ENCODE data around the gene AGT.

AGT gene

DNA sequence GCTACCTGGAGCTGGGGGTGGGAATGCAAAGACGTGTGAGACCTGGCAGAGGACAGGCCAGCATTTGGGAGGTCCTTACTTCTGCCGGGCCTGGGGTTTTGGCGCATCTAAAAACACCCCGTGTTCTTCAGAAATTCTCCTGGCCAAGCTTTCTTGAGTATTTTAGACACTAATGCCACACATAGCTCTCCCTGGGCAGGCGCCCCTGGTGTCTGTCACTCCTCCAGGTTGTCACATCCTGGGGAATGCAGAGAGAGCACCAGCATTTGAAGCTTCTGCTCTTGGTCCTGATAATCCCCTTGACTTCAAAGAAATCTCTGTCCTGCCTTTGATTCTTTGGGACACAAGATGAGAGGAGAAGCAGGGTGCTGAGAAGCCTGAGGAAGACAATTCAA lies 39.3 kb upstream of the AGT start:
- Histone ChIP-seq H3K9ac (ENCODE audit: low read depth in 1 of 2, low read length in 2 of 2) (peak overlapping the region; percentile 47 to 61), H3K4me3 (ENCODE audit: low read length in 2 of 2) (peak overlapping the region in 1 of 2 donors; percentile 47), H3K27ac (ENCODE audit: low read depth in 2 of 2, low read length in 2 of 2) (peak overlapping the region; percentile 80 to 91)

GRCh38 chr1:230752407-230752806 lies 38.5 kb upstream of the AGT start:
- Histone ChIP-seq H3K4me3 (ENCODE audit: low read length in 2 of 2) (peak overlapping the region; percentile 1 to 47), H3K4me1 (ENCODE audit: control insufficient read depth in 2 of 2, insufficient read depth in 2 of 2, low read length in 2 of 2) (peaks cover 25 to 60% of the 10 kb centered on the region in 2 donors), H3K27ac (ENCODE audit: low read depth in 2 of 2, low read length in 2 of 2) (peak overlapping the region; percentile 80 to 91), H3K36me3 (ENCODE audit: control insufficient read depth in 2 of 2, insufficient read depth in 2 of 2, low read length in 2 of 2) (no peaks in the 10 kb centered on the region), H3K9ac (ENCODE audit: low read depth in 1 of 2, low read length in 2 of 2) (peak overlapping the region; percentile 41 to 61), H3K9me3 (ENCODE audit: control insufficient read depth in 2 of 2, low read length in 2 of 2) (no peaks in the 10 kb centered on the region), H3K27me3 (ENCODE audit: control insufficient read depth in 2 of 2, insufficient read depth in 2 of 2, low read length in 2 of 2) (no peaks in the 10 kb centered on the region)

More for the DNA sequence above, 39.3 kb upstream of the AGT start:
- H3K4me1 ChIP-seq (ENCODE audit: control insufficient read depth in 2 of 2, insufficient read depth in 2 of 2, low read length in 2 of 2): peaks cover 25 to 54% of the 10 kb centered on the region in 2 donors
- H3K27me3 ChIP-seq (ENCODE audit: control insufficient read depth in 2 of 2, insufficient read depth in 2 of 2, low read length in 2 of 2): no peaks in the 10 kb centered on the region
- H3K9me3 ChIP-seq (ENCODE audit: control insufficient read depth in 2 of 2, low read length in 2 of 2): no peaks in the 10 kb centered on the region
- no peaks in the 10 kb centered on the region for H3K36me3 ChIP-seq (ENCODE audit: control insufficient read depth in 2 of 2, insufficient read depth in 2 of 2, low read length in 2 of 2)

DNA sequence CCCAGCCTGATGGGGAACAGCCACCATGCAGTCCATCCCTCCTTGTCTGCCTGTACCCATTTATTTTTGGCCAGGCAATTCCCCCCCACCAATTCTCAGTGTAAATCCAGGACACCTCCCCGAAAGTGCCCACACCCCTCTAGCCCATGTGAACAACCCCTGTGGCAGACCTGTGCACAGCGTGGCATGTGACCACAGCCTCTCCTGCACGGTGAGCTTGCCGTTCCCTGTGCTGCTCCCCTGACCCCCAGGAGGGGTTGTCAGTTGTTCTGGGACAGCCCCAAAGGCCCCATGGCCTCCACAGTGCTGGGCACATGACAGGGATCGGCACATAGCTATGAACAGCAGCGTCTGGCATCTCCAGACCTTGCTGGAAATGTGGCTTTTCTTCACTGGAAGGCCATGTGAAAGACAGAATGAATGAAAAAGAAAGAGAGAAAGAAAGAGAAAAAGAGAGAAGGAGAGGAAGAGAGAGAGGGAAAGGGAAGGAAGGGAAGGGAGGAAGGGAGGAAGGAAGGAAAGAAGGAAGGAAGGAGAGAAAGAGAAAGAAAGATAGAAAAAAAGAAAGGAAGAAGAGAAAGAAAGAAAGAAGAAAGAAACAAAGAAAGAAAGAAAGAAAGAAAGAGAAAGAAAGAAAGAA lies 37.2 kb upstream of the AGT start:
- Histone ChIP-seq H3K9ac (ENCODE audit: low read depth in 1 of 2, low read length in 2 of 2) (peak overlapping the region; percentile 52 to 74), H3K9me3 (ENCODE audit: control insufficient read depth in 2 of 2, low read length in 2 of 2) (no peaks in the 10 kb centered on the region), H3K36me3 (ENCODE audit: control insufficient read depth in 2 of 2, insufficient read depth in 2 of 2, low read length in 2 of 2) (no peaks in the 10 kb centered on the region), H3K27me3 (ENCODE audit: control insufficient read depth in 2 of 2, insufficient read depth in 2 of 2, low read length in 2 of 2) (no peaks in the 10 kb centered on the region), H3K27ac (ENCODE audit: low read depth in 2 of 2, low read length in 2 of 2) (peak overlapping the region; percentile 87 to 91), H3K4me3 (ENCODE audit: low read length in 2 of 2) (peak overlapping the region in 1 of 2 donors; percentile 49), H3K4me1 (ENCODE audit: control insufficient read depth in 2 of 2, insufficient read depth in 2 of 2, low read length in 2 of 2) (peaks cover 25 to 70% of the 10 kb centered on the region in 2 donors)

DNA sequence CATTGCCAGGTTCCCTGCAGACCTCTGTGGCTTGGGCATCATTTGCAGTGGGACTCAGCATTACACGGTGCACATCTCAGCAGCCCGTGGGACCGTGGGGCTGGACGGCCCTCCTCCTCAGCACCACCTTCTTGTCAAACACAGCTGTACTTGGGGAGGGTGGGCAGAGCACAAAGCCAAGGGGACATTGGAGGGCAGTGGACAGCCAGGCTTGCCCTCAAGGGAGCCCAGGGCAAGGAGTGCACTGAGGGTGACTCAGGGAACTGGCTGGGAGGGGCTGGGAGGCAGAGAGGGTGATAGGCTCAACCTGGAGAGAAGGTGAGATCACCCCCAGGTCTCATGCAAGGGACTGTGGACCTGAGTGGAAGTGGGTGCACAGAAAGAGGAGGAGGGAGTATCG lies 36.7 kb upstream of the AGT start:
- H3K9ac ChIP-seq (ENCODE audit: low read depth in 1 of 2, low read length in 2 of 2): peak overlapping the region in 1 of 2 donors; percentile 74
- H3K27ac ChIP-seq (ENCODE audit: low read depth in 2 of 2, low read length in 2 of 2): peak overlapping the region; percentile 87 to 91
- peak overlapping the region in 1 of 2 donors; percentile 49 for H3K4me3 ChIP-seq (ENCODE audit: low read length in 2 of 2)
- H3K4me1 ChIP-seq (ENCODE audit: control insufficient read depth in 2 of 2, insufficient read depth in 2 of 2, low read length in 2 of 2): peaks cover 25 to 70% of the 10 kb centered on the region in 2 donors
- H3K27me3 ChIP-seq (ENCODE audit: control insufficient read depth in 2 of 2, insufficient read depth in 2 of 2, low read length in 2 of 2): no peaks in the 10 kb centered on the region
- no peaks in the 10 kb centered on the region for H3K36me3 ChIP-seq (ENCODE audit: control insufficient read depth in 2 of 2, insufficient read depth in 2 of 2, low read length in 2 of 2)
- H3K9me3 ChIP-seq (ENCODE audit: control insufficient read depth in 2 of 2, low read length in 2 of 2): no peaks in the 10 kb centered on the region

DNA sequence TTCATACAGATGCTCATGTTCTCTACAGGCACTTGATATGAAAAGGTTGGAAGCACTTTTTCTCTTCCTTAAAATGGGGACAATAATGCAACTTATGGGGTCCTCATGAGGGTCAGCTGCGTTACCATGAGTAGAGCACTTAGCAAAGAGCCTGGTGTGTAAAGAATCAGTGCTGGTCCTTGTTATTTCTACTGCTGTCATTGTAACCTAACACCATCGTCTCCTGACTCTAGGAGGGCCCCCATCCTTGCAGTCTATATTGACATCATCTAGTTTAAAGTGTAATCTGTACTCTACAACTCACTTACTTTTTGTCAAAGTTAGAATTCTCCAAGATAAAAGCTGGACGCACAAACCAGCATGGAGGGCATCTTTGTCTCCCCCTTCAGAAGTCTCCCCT lies 35.7 kb upstream of the AGT start:
- no peak overlapping the region for H3K9ac ChIP-seq (ENCODE audit: low read depth in 1 of 2, low read length in 2 of 2)
- peaks cover 24 to 65% of the 10 kb centered on the region in 2 donors for H3K4me1 ChIP-seq (ENCODE audit: control insufficient read depth in 2 of 2, insufficient read depth in 2 of 2, low read length in 2 of 2)
- H3K27me3 ChIP-seq (ENCODE audit: control insufficient read depth in 2 of 2, insufficient read depth in 2 of 2, low read length in 2 of 2): no peaks in the 10 kb centered on the region
- H3K27ac ChIP-seq (ENCODE audit: low read depth in 2 of 2, low read length in 2 of 2): peak overlapping the region; percentile 87 to 91
- H3K9me3 ChIP-seq (ENCODE audit: control insufficient read depth in 2 of 2, low read length in 2 of 2): no peaks in the 10 kb centered on the region
- no peaks in the 10 kb centered on the region for H3K36me3 ChIP-seq (ENCODE audit: control insufficient read depth in 2 of 2, insufficient read depth in 2 of 2, low read length in 2 of 2)
- H3K4me3 ChIP-seq (ENCODE audit: low read length in 2 of 2): no peak overlapping the region

GRCh38 chr1:230749150-230749549 lies 35.2 kb upstream of the AGT start:
- Histone ChIP-seq H3K4me3 (ENCODE audit: low read length in 2 of 2) (peak overlapping the region; percentile 47 to 63), H3K36me3 (ENCODE audit: control insufficient read depth in 2 of 2, insufficient read depth in 2 of 2, low read length in 2 of 2) (no peaks in the 10 kb centered on the region), H3K9me3 (ENCODE audit: control insufficient read depth in 2 of 2, low read length in 2 of 2) (no peaks in the 10 kb centered on the region), H3K27ac (ENCODE audit: low read depth in 2 of 2, low read length in 2 of 2) (peak overlapping the region; percentile 78 to 91), H3K4me1 (ENCODE audit: control insufficient read depth in 2 of 2, insufficient read depth in 2 of 2, low read length in 2 of 2) (peaks cover 23 to 64% of the 10 kb centered on the region in 2 donors), H3K9ac (ENCODE audit: low read depth in 1 of 2, low read length in 2 of 2) (peak overlapping the region in 1 of 2 donors; percentile 8), H3K27me3 (ENCODE audit: control insufficient read depth in 2 of 2, insufficient read depth in 2 of 2, low read length in 2 of 2) (no peaks in the 10 kb centered on the region)

DNA sequence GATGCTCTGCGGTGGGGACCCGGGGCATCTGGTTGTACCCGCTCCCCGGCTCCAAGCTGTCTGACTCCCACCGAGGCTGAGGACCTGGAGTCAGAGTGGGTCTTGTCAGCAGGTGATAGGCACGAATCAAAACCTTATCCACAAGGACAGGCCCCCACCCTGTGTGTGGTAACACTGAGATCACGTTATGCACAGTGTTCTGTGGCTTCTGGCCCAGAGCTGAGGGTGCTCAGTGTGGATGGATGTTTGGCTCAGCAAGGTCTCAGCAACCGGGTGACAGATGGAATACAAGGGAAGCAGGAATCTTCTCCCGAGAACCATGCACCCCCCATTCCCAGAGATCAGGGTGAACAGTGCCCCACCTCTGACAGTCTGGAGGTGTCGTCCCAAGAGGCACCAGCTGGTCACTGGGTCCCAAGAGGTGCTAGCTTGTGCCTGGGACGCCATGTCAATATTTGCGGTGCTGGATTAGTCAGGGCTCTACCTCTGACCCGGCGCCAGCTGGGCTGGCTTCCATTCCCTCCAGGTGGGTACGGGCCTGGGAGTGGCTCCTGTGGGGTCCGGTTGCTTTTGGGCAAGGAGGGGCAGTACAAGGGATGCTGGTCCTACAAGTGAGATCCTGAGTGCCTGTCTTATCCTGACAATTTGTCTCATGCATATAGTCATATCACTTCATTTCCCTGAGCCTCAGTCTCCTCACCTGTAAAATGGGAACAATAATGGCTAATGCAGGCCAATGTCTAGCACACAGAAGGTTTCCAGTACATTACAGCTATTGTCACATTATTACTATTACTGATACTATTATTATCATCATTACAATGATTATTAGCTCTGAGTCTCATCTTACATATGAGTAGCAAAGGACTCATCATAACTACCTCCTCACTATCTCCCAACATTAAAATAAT lies 34.2 kb upstream of the AGT start:
- peak overlapping the region; percentile 62 for H3K4me3 ChIP-seq (ENCODE audit: low read length in 2 of 2)
- no peaks in the 10 kb centered on the region for H3K9me3 ChIP-seq (ENCODE audit: control insufficient read depth in 2 of 2, low read length in 2 of 2)
- H3K4me1 ChIP-seq (ENCODE audit: control insufficient read depth in 2 of 2, insufficient read depth in 2 of 2, low read length in 2 of 2): peaks cover 22 to 59% of the 10 kb centered on the region in 2 donors
- no peaks in the 10 kb centered on the region for H3K27me3 ChIP-seq (ENCODE audit: control insufficient read depth in 2 of 2, insufficient read depth in 2 of 2, low read length in 2 of 2)
- peak overlapping the region; percentile 78 to 91 for H3K27ac ChIP-seq (ENCODE audit: low read depth in 2 of 2, low read length in 2 of 2)
- H3K36me3 ChIP-seq (ENCODE audit: control insufficient read depth in 2 of 2, insufficient read depth in 2 of 2, low read length in 2 of 2): no peaks in the 10 kb centered on the region
- H3K9ac ChIP-seq (ENCODE audit: low read depth in 1 of 2, low read length in 2 of 2): peak overlapping the region in 1 of 2 donors; percentile 72

DNA sequence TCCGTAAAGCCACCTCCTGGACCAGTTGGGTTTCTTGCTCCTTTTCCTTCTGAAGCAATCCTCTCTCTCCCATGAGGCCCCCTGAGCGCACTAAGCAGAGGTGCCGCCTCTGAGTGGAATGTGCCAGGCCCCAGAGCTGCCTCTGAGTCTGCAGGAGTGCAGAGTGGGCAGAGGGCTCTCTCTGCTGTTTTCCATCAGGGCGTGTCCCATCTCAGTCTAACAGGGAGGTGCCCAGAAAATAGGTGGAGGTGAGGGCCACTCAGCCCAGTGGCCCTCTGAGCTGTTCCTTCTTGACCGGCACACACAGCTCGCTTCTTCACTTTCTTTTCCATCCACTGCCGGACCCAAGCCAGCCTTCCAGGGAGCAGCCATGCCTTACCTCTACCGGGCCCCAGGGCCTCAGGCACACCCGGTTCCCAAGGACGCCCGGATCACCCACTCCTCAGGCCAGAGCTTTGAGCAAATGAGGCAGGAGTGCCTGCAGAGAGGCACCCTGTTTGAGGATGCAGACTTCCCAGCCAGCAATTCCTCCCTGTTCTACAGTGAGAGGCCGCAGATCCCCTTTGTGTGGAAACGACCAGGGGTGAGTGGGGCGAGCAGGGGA lies 33.3 kb upstream of the AGT start, which contains the start of gene CAPN9:
Gene CAPN9, plus strand, starts transcription at position 262 of the 604 bp plus-strand sequence. Its CDS starts 109 bp downstream, at position 371.
- no peaks in the 10 kb centered on the region for H3K9me3 ChIP-seq (ENCODE audit: control insufficient read depth in 2 of 2, low read length in 2 of 2)
- H3K4me1 ChIP-seq (ENCODE audit: control insufficient read depth in 2 of 2, insufficient read depth in 2 of 2, low read length in 2 of 2): peaks cover 15 to 51% of the 10 kb centered on the region in 2 donors
- peak within 1 kb of the TSS; percentile 56 to 72 for H3K9ac ChIP-seq (ENCODE audit: low read depth in 1 of 2, low read length in 2 of 2)
- H3K27ac ChIP-seq (ENCODE audit: low read depth in 2 of 2, low read length in 2 of 2): peak within 1 kb of the TSS; percentile 78 to 91
- H3K4me3 ChIP-seq (ENCODE audit: low read length in 2 of 2): peak within 1 kb of the TSS; percentile 62
- H3K27me3 ChIP-seq (ENCODE audit: control insufficient read depth in 2 of 2, insufficient read depth in 2 of 2, low read length in 2 of 2): no peaks in the 10 kb centered on the region
- no peaks in the 10 kb centered on the region for H3K36me3 ChIP-seq (ENCODE audit: control insufficient read depth in 2 of 2, insufficient read depth in 2 of 2, low read length in 2 of 2)

GRCh38 chr1:230746617-230747016 lies 32.7 kb upstream of the AGT start:
- Histone ChIP-seq H3K9ac (ENCODE audit: low read depth in 1 of 2, low read length in 2 of 2) (peak overlapping the region in 1 of 2 donors; percentile 72), H3K36me3 (ENCODE audit: control insufficient read depth in 2 of 2, insufficient read depth in 2 of 2, low read length in 2 of 2) (no peaks in the 10 kb centered on the region), H3K27me3 (ENCODE audit: control insufficient read depth in 2 of 2, insufficient read depth in 2 of 2, low read length in 2 of 2) (no peaks in the 10 kb centered on the region), H3K4me1 (ENCODE audit: control insufficient read depth in 2 of 2, insufficient read depth in 2 of 2, low read length in 2 of 2) (peaks cover 11 to 46% of the 10 kb centered on the region in 2 donors), H3K27ac (ENCODE audit: low read depth in 2 of 2, low read length in 2 of 2) (peak overlapping the region; percentile 78 to 91), H3K9me3 (ENCODE audit: control insufficient read depth in 2 of 2, low read length in 2 of 2) (no peaks in the 10 kb centered on the region), H3K4me3 (ENCODE audit: low read length in 2 of 2) (peak overlapping the region in 1 of 2 donors; percentile 62)
